Measurements from ENCODE around the gene PSME1.

GRCh38 chr14:24183014-24183481 lies 47.1 kb downstream of the PSME1 start:
- no peak for TF ChIP-seq EP300 (IDR thresholded peaks at IDR 0.05; ENCODE audit: borderline replicate concordance)
- no peak for TF ChIP-seq REST (IDR thresholded peaks at IDR 0.05; ENCODE audit: low read depth)
- no peak for TF ChIP-seq YY1 (IDR thresholded peaks at IDR 0.05; ENCODE audit: low read depth)
- TF ChIP-seq EGR1 (IDR thresholded peaks at IDR 0.05): no peak
- TF ChIP-seq TAF1 (IDR thresholded peaks at IDR 0.05; ENCODE audit: low read depth): no peak
- TF ChIP-seq CEBPB (IDR thresholded peaks at IDR 0.05): no peak
- no peak for TF ChIP-seq CREB1 (IDR thresholded peaks at IDR 0.05; ENCODE audit: low read depth)
- TF ChIP-seq MAX (IDR thresholded peaks at IDR 0.05): no peak
- no peak for TF ChIP-seq RAD21 (IDR thresholded peaks at IDR 0.05; ENCODE audit: low read depth)

Data from Ishikawa (cell line).